ENCODE data around the gene IL22RA2. TPM values are rescaled to one million over a fixed set of nuclear protein-coding genes. Genes with fewer than 3 reads are reported as not detected.

IL22RA2 gene
- total RNA-seq, 1 experiment from 2014 or later: not detected

- TF ChIP-seq ZNF532 (CRISPR knock-in tag; IDR thresholded peaks at IDR 0.05; ENCODE audit: borderline replicate concordance): no peak
- no peak for TF ChIP-seq E2F5 (CRISPR knock-in tag; IDR thresholded peaks at IDR 0.05)
- no peak for TF ChIP-seq HMGXB4 (CRISPR knock-in tag; IDR thresholded peaks at IDR 0.05)
Observed at GRCh38 chr6:137192821-137193220, 19.4 kb upstream of the IL22RA2 start (continued).

GRCh38 chr6:137191670-137192069 lies 18.2 kb upstream of the IL22RA2 start:
- CTCF ChIA-PET: no interaction called here
- POLR2A ChIA-PET: no interaction called here
- Mint-ChIP-seq H3K36me3 (peaks cover 43% of the 10 kb centered on the region), H3K27ac (no peak overlapping the region), H3K27me3 (ENCODE audit: low read depth) (no peaks in the 10 kb centered on the region; the same call in 1 of the 2 replicates), H3K4me1 (no peaks in the 10 kb centered on the region), H3K9me3 (peaks cover 63% of the 10 kb centered on the region), H3K4me3 (no peak overlapping the region)
- no peak for ATAC-seq
- no peak for TF ChIP-seq JAZF1 (CRISPR knock-in tag; IDR thresholded peaks at IDR 0.05)
- TF ChIP-seq FOXK1 (CRISPR knock-in tag; IDR thresholded peaks at IDR 0.05): no peak
- no peak for TF ChIP-seq SP1 (CRISPR knock-in tag; conservative IDR thresholded peaks at IDR 0.05)
- TF ChIP-seq SOX15 (CRISPR knock-in tag; IDR thresholded peaks at IDR 0.05): no peak
- TF ChIP-seq MLX (CRISPR knock-in tag; IDR thresholded peaks at IDR 0.05): no peak
- TF ChIP-seq GTF2I (CRISPR knock-in tag; conservative IDR thresholded peaks at IDR 0.05): no peak
- DNase-seq (ENCODE audit: low spot score): no peak

GRCh38 chr6:137191236-137191635 lies 17.8 kb upstream of the IL22RA2 start:
- DNase-seq (ENCODE audit: low spot score) (no peak), ATAC-seq (no peak)
- H3K36me3 Mint-ChIP-seq: peaks cover 46% of the 10 kb centered on the region
- ChIA-PET CTCF (no interaction called here), POLR2A (no interaction called here)
- no peaks in the 10 kb centered on the region for H3K4me1 Mint-ChIP-seq
- peaks cover 67% of the 10 kb centered on the region for H3K9me3 Mint-ChIP-seq
- no peak overlapping the region for H3K27ac Mint-ChIP-seq
- no peak overlapping the region for H3K4me3 Mint-ChIP-seq
- H3K27me3 Mint-ChIP-seq (ENCODE audit: low read depth): no peaks in the 10 kb centered on the region; the same call in 1 of the 2 replicates
- TF ChIP-seq ARID4B (CRISPR knock-in tag; IDR thresholded peaks at IDR 0.05; ENCODE audit: borderline replicate concordance) (no peak), ERG (CRISPR knock-in tag; IDR thresholded peaks at IDR 0.05) (no peak), JAZF1 (CRISPR knock-in tag; IDR thresholded peaks at IDR 0.05) (no peak), TEAD1 (CRISPR knock-in tag; IDR thresholded peaks at IDR 0.05) (no peak), ZNF423 (CRISPR knock-in tag; IDR thresholded peaks at IDR 0.05) (no peak), TCF7 (CRISPR knock-in tag; IDR thresholded peaks at IDR 0.05; ENCODE audit: low read depth) (no peak), ZNF232 (CRISPR knock-in tag; IDR thresholded peaks at IDR 0.05) (no peak), HMGA2 (CRISPR knock-in tag; IDR thresholded peaks at IDR 0.05) (no peak), NR2C2 (CRISPR knock-in tag; IDR thresholded peaks at IDR 0.05) (no peak), NFE2L1 (CRISPR knock-in tag; IDR thresholded peaks at IDR 0.05) (no peak), ATF1 (CRISPR knock-in tag; IDR thresholded peaks at IDR 0.05) (no peak)

All from WTC11 (cell line).